Loucy (cell line): ENCODE measurements around the gene ARSK.

Source experiments
- H2AFZ ChIP-seq: fragments of 200-600 bp; sonication (generic); 2 replicates; pipeline ENCODE4 v1.6.0; 2016; ENCODE audit warnings: antibody characterized with exemption, mild to moderate bottlenecking, low read length, moderate library complexity
- H3F3A ChIP-seq: fragments of 200-600 bp; 2 replicates; pipeline ENCODE4 v1.6.0; 2016; ENCODE audit warnings: antibody characterized with exemption, low read depth, mild to moderate bottlenecking
- H3K27me3 ChIP-seq: fragments of 200-600 bp; sonication (generic); 2 replicates; pipeline ENCODE4 v1.6.1; 2014; ENCODE audit warnings: low read length, mild to moderate bottlenecking; ENCODE audit not compliant: insufficient read depth, poor library complexity, severe bottlenecking
- H3K36me3 ChIP-seq: fragments of 200-600 bp; sonication (generic); 2 replicates; pipeline ENCODE4 v1.6.1; 2016; ENCODE audit warnings: low read length; ENCODE audit not compliant: insufficient read depth
- H3K4me1 ChIP-seq: fragments of 200-600 bp; sonication (generic); 2 replicates; pipeline ENCODE4 v1.5.1; 2014; ENCODE audit warnings: low read length, mild to moderate bottlenecking; ENCODE audit not compliant: insufficient read depth, poor library complexity, severe bottlenecking
- H3K4me2 ChIP-seq: fragments of 200-600 bp; sonication (generic); 2 replicates; pipeline ENCODE4 v1.6.0; 2014; ENCODE audit warnings: antibody characterized with exemption, low read length, low read depth, mild to moderate bottlenecking; ENCODE audit not compliant: poor library complexity, severe bottlenecking
- H3K4me3 ChIP-seq: fragments of 200-600 bp; sonication (generic); 2 replicates; pipeline ENCODE4 v1.5.1; 2014; ENCODE audit warnings: low read length, mild to moderate bottlenecking, mixed read lengths; ENCODE audit not compliant: poor library complexity, severe bottlenecking
- H3K79me2 ChIP-seq: fragments of 200-600 bp; sonication (generic); 2 replicates; pipeline ENCODE4 v1.6.1; 2014; ENCODE audit warnings: low read length; ENCODE audit not compliant: insufficient read depth
- H3K9ac ChIP-seq: fragments of 200-600 bp; sonication (generic); 2 replicates; pipeline ENCODE4 v1.6.0; 2014; ENCODE audit warnings: mild to moderate bottlenecking, low read depth, low read length, moderate library complexity; ENCODE audit not compliant: poor library complexity, severe bottlenecking
- H3K9me2 ChIP-seq: fragments of 200-600 bp; sonication (generic); replicated peaks from 2 replicates; pipeline ENCODE4 v1.6.1; 2016; ENCODE audit warnings: low read depth, low read length, mixed read lengths
- H3K9me3 ChIP-seq: fragments of 200-600 bp; sonication (generic); 2 replicates; pipeline ENCODE4 v1.6.1; 2014; ENCODE audit warnings: mild to moderate bottlenecking, antibody characterized with exemption, low read length, low read depth; ENCODE audit not compliant: insufficient read depth
- H4K20me1 ChIP-seq: fragments of 200-600 bp; sonication (generic); 2 replicates; pipeline ENCODE4 v1.6.0; 2014; ENCODE audit warnings: antibody characterized with exemption, low read length, mild to moderate bottlenecking; ENCODE audit not compliant: insufficient read depth, poor library complexity, severe bottlenecking
- CTCF ChIP-seq: fragments of 200-600 bp; sonication (generic); conservative IDR thresholded peaks from 2 replicates; pipeline ENCODE4 v1.5.1; 2014; ENCODE audit warnings: mild to moderate bottlenecking, antibody characterized with exemption, low read length
- EZH2phosphoT487 ChIP-seq: fragments of 200-600 bp; IDR thresholded peaks from 2 replicates; pipeline ENCODE4 v1.6.1; 2018; ENCODE audit warnings: antibody characterized with exemption, mild to moderate bottlenecking, moderate library complexity, borderline replicate concordance

ARSK gene

GRCh38 chr5:95518417-95518816, 36.5 kb upstream of the ARSK start:
- Histone ChIP-seq H3K4me1 (no peaks in the 10 kb centered on the region), H3K9me2 (no peaks in the 10 kb centered on the region), H3K36me3 (peaks cover 57% of the 10 kb centered on the region), H2AFZ (no peak overlapping the region), H3K79me2 (no peaks in the 10 kb centered on the region), H3K4me3 (no peak overlapping the region), H3F3A (no peaks in the 10 kb centered on the region), H4K20me1 (no peaks in the 10 kb centered on the region), H3K27me3 (no peaks in the 10 kb centered on the region), H3K9me3 (no peaks in the 10 kb centered on the region), H3K9ac (no peak overlapping the region), H3K4me2 (no peak overlapping the region)
- TF ChIP-seq EZH2phosphoT487, result no peak
- no peak for TF ChIP-seq CTCF

GRCh38 chr5:95519151-95519550, 35.8 kb upstream of the ARSK start:
- Histone ChIP-seq H3K4me1 (peaks cover 7% of the 10 kb centered on the region), H3K9ac (no peak overlapping the region), H3K27me3 (no peaks in the 10 kb centered on the region), H2AFZ (no peak overlapping the region), H3K79me2 (no peaks in the 10 kb centered on the region), H3F3A (no peaks in the 10 kb centered on the region), H3K9me3 (no peaks in the 10 kb centered on the region), H3K36me3 (peaks cover 51% of the 10 kb centered on the region), H4K20me1 (no peaks in the 10 kb centered on the region), H3K4me3 (no peak overlapping the region), H3K4me2 (no peak overlapping the region), H3K9me2 (no peaks in the 10 kb centered on the region)
- TF ChIP-seq CTCF (no peak), EZH2phosphoT487 (no peak)

- no peaks in the 10 kb centered on the region for H3K9me3 ChIP-seq
- no peaks in the 10 kb centered on the region for H3K27me3 ChIP-seq
- H3K79me2 ChIP-seq, result no peaks in the 10 kb centered on the region
- H3K36me3 ChIP-seq, result peaks cover 50% of the 10 kb centered on the region
- H3K9me2 ChIP-seq, result no peaks in the 10 kb centered on the region
- TF ChIP-seq CTCF, result no peak
- TF ChIP-seq EZH2phosphoT487, result no peak
- H3K4me1 ChIP-seq, result peaks cover 11% of the 10 kb centered on the region
- no peaks in the 10 kb centered on the region for H4K20me1 ChIP-seq
- no peaks in the 10 kb centered on the region for H3F3A ChIP-seq
- H3K4me3 ChIP-seq, result no peak overlapping the region
- no peak overlapping the region for H3K4me2 ChIP-seq
- no peak overlapping the region for H2AFZ ChIP-seq
- H3K9ac ChIP-seq, result no peak overlapping the region
Observed at GRCh38 chr5:95519681-95520080, 35.2 kb upstream of the ARSK start.
